Globus pallidus (tissue), 1 donor: ENCODE data around the gene TBC1D25.

Experiments
- DNase-seq: peaks from one replicate; pipeline ENCODE4 v3.0.0-alpha.2; 2015; ENCODE audit warnings: low spot score

TBC1D25 gene

DNA sequence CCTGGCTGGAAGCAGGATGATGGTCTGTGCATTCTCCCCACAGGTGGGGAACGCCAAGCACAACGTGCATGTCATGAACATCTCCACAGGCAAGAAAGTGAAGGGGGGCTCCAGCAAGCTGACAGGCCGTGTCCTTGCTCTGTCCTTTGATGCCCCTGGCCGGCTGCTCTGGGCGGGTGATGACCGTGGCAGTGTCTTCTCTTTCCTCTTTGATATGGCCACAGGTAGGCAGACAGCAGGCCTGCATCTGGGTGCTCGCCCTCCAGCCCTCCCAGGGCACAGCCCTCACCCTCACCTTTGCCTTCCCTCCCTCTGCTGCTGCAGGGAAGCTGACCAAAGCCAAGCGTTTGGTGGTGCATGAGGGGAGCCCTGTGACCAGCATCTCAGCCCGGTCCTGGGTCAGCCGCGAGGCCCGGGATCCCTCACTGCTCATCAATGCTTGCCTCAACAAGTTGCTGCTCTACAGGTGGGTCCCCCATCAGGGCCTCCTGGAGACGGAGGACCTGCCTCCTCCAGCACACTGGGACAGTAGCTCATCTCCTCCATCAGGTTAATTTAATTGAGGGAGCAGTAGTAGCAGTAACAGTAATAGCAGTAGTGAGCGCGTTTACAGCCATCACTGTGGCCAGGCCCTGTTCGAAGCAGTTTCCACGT is 62.4 kb downstream of the TBC1D25 start:
- DNase-seq: no peak

DNA sequence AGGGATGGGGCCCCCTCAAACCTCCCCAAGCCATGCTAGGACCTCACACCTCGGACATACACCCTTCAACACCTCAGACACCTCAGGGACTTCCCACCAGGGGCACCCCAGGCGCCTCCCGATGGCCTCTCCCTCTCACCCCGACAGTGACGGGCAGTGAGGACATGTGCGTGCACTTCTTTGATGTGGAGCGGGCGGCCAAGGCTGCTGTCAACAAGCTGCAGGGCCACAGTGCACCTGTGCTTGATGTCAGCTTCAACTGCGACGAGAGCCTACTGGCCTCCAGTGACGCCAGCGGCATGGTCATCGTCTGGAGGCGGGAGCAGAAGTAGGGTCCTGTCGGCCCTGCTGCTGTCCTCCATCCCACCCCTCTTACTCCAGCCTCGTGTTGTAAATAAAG is 65.2 kb downstream of the TBC1D25 start:
- DNase-seq: no peak

DNA sequence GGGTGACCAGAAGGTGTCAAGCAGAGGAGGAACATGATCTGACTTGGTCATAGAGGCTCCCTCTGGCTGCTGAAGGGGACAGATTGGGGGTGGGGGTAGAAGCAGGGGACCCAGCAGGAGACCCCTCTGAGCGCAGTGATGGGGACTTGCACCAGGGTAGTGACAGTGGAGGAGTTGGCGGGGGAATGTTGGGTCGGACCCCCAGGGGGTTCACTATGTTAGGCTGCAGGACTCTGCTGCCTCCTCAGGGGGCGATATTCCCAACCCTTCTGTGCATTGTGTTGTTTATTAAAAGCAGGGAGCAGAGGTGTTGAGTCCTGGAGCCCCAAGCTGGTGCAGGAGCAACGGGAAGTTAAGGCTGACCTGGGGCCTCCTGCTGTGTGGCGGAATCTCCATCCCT is 66.6 kb downstream of the TBC1D25 start:
- no peak for DNase-seq

DNA sequence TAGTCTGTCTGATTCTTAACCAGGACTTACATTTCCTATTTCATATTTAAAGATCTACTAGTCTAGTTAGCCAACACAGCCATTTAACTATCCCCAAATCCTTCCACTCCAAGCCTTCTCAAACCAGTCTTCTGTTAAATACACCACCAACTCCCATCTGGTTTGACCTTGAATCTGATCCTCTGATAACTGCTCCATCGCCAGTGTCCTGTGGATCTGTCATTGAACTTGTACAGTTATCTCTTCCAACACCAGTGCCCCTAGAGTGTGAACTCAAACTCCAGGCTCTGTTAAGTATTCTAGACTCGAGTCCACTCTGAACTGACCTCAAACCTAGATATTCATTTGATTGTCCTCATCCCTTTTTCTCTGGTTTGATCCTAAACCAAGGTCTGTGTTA is 72.2 kb downstream of the TBC1D25 start:
- no peak for DNase-seq
